Prostate gland (tissue), 2 donors: Measurements from ENCODE around the gene FARP1. TPM values are rescaled to one million over a fixed set of nuclear protein-coding genes. Genes with fewer than 3 reads are reported as not detected.

Source experiments
- DNase-seq: peaks from one replicate; pipeline ENCODE4 v3.0.0-alpha.2; 2019; ENCODE audit warnings: low spot score
- H3K27ac ChIP-seq, 2 donors: fragments of 200-600 bp; sonication (generic); 2 replicates each; pipeline ENCODE4 v1.5.1; 2017 to 2019
- H3K27me3 ChIP-seq: fragments of 200-600 bp; sonication (generic); replicated peaks from 2 replicates; pipeline ENCODE4 v1.5.1; 2019; ENCODE audit not compliant: insufficient read depth
- H3K36me3 ChIP-seq, 2 donors: fragments of 200-600 bp; sonication (generic); 1 replicate in 1 of 2; 2 replicates in 1 of 2; pipeline versions ENCODE4 v1.5.1 to v1.8.1; 2017 to 2019
- H3K4me1 ChIP-seq: fragments of 200-600 bp; sonication (generic); replicated peaks from 2 replicates; pipeline ENCODE4 v1.5.1; 2019
- H3K4me3 ChIP-seq, 2 donors: fragments of 200-600 bp; sonication (generic); 2 replicates each; pipeline ENCODE4 v1.5.1; 2017 to 2019
- H3K9me3 ChIP-seq: fragments of 200-600 bp; sonication (generic); 2 replicates; pipeline ENCODE4 v1.5.1; 2017
- POLR2A ChIP-seq: fragments of 450-650 bp; IDR thresholded peaks from one replicate; pipeline ENCODE4 v1.6.1; 2016; ENCODE audit warnings: antibody characterized with exemption, mild to moderate bottlenecking
- POLR2AphosphoS5 ChIP-seq: sonication (generic); formaldehyde crosslinking; IDR thresholded peaks from one replicate; pipeline ENCODE4 v1.6.1; 2017; ENCODE audit warnings: antibody characterized with exemption
- WGBS: methylation state at CpG from one replicate; pipeline ENCODE4 v1.1.5; 2018; 5-methylcytosine and 5-hydroxymethylcytosine counted together
- intact Hi-C: fragments of 100-400 bp; cut with DNase I; formaldehyde crosslinking; loops from one replicate; pipeline ENCODE4 v1.14.2; 2022
- total RNA-seq, 2 donors: library from RNA; depleted of rRNA; stranded (reverse); fragments of >200 nt; gene quantifications; one replicate each; pipeline ENCODE4 v1.1.0, GENCODE V29; 2016
- TF ChIP-seq, protein P1 (sequence below), 4 experiments: fragments of 200-600 bp in 2 of 4; fragments of 450-650 bp in 2 of 4; sonication (generic) in 2 of 4; IDR thresholded peaks; 1 replicate in 3 of 4; 2 replicates in 1 of 4; pipeline ENCODE4 v1.5.1; 2016 to 2019; ENCODE audit warnings: antibody characterized with exemption in 4 of 4, mild to moderate bottlenecking in 2 of 4, moderate library complexity in 2 of 4

FARP1 gene
- total RNA-seq, 2 donors from 2014 or later: 70.6 to 77.5 TPM

DNA sequence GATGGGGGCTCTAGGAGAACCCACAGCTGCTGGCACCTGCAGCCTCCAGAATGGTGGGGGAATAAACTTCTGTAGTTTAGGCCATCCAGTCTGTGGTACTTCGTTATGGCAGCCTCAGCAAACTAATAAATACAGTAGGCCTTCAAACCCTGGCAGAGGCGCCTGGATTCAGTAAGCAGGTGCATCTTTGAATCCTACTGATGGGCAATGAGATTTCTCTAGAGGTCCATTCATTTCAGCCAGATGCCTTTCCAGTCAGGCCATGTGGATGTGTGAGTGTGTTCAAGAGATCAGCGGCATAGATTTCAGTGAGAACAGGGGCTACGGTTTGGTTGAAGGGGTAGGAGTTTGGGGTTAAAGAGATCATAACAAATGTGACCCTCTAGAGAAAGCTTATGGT is 217.7 kb downstream of the FARP1 start:
- no peak overlapping the region for H3K4me3 ChIP-seq
- H3K27ac ChIP-seq: no peak overlapping the region
- H3K27me3 ChIP-seq: no peaks in the 10 kb centered on the region
- no peaks in the 10 kb centered on the region for H3K4me1 ChIP-seq
- no peaks in the 10 kb centered on the region for H3K9me3 ChIP-seq
- TF ChIP-seq, protein P1, sequence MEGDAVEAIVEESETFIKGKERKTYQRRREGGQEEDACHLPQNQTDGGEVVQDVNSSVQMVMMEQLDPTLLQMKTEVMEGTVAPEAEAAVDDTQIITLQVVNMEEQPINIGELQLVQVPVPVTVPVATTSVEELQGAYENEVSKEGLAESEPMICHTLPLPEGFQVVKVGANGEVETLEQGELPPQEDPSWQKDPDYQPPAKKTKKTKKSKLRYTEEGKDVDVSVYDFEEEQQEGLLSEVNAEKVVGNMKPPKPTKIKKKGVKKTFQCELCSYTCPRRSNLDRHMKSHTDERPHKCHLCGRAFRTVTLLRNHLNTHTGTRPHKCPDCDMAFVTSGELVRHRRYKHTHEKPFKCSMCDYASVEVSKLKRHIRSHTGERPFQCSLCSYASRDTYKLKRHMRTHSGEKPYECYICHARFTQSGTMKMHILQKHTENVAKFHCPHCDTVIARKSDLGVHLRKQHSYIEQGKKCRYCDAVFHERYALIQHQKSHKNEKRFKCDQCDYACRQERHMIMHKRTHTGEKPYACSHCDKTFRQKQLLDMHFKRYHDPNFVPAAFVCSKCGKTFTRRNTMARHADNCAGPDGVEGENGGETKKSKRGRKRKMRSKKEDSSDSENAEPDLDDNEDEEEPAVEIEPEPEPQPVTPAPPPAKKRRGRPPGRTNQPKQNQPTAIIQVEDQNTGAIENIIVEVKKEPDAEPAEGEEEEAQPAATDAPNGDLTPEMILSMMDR (IDR thresholded peaks at IDR 0.05): no peak
- TF ChIP-seq POLR2AphosphoS5 (no peak), POLR2A (no peak)
- no peaks in the 10 kb centered on the region for H3K36me3 ChIP-seq
- WGBS: 95% methylated on average over 4 of the region's 4 CpGs
- intact Hi-C loops: no loop called here
- DNase-seq: no peak

DNA sequence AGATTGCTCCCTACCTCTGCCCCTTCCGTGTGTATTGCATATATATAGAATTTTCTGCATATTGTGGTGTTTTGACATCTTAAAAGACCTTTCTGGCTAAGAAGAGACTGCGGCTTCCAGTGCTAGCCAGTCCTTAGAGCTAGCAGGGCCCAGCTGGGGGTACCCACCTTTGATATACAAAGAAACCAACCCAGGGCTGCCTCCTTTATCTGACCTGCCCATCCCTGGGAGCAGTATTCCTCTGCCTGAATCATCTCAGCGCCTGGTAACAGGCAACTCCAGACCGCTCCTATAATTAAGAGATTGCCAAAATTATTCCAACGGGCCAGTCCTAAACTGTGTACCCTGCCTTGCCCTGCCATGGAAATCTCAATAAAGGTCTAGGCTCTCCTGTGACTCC is 220.4 kb downstream of the FARP1 start:
- TF ChIP-seq, protein P1 (IDR thresholded peaks at IDR 0.05): no peak
- TF ChIP-seq POLR2A: no peak
- TF ChIP-seq POLR2AphosphoS5: no peak
- H3K27ac ChIP-seq: no peak overlapping the region
- H3K9me3 ChIP-seq: no peaks in the 10 kb centered on the region
- no peaks in the 10 kb centered on the region for H3K27me3 ChIP-seq
- H3K4me3 ChIP-seq: no peak overlapping the region
- intact Hi-C loops: no loop called here
- no peaks in the 10 kb centered on the region for H3K36me3 ChIP-seq
- 97% methylated on average over 5 of the region's 5 CpGs for WGBS
- DNase-seq: no peak
- H3K4me1 ChIP-seq: no peaks in the 10 kb centered on the region

DNA sequence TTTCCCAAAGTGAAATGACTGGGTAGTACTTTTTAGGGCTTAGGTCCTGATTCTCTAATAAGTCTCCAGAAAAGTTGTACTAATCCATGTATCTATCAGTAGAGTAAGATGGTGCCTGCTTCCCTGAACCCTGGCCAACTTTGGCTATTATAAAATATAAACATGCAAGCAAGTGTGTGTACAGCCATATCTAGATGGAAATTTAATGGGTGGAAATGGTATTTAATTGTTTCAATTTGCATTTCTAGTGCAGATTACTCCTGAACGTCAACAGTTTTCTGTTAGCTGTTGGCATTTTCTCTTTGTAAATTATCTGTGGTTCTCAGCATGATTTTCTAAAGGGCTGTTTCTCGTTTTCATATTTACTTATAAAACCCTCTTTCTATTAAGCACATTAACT is 221.3 kb downstream of the FARP1 start:
- no peak overlapping the region for H3K27ac ChIP-seq
- no peaks in the 10 kb centered on the region for H3K36me3 ChIP-seq
- intact Hi-C loops: no loop called here
- H3K9me3 ChIP-seq: no peaks in the 10 kb centered on the region
- 45% methylated on average over 2 of the region's 2 CpGs for WGBS
- H3K27me3 ChIP-seq: no peaks in the 10 kb centered on the region
- no peak for DNase-seq
- TF ChIP-seq, protein P1 (IDR thresholded peaks at IDR 0.05): no peak
- H3K4me1 ChIP-seq: no peaks in the 10 kb centered on the region
- H3K4me3 ChIP-seq: no peak overlapping the region

DNA sequence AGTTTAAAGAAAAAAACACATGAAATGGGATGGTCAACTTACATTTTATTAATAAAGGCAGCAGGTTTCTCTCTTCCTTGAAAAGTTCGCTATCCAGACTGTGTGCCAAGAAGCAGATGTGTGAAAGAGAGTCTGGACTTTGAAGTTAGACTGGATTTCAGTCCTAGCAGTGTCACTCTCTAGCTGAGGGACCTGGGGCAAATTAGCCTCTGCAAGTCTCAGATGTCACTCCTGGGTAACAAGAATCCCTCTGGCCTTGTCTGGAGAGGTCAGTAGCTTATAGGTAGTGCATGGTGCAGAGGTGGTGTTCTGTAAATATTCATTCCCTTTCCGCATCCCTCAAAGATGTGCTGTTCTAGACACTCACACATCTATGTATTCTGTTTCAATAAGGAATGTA is 221.8 kb downstream of the FARP1 start:
- DNase-seq: no peak

DNA sequence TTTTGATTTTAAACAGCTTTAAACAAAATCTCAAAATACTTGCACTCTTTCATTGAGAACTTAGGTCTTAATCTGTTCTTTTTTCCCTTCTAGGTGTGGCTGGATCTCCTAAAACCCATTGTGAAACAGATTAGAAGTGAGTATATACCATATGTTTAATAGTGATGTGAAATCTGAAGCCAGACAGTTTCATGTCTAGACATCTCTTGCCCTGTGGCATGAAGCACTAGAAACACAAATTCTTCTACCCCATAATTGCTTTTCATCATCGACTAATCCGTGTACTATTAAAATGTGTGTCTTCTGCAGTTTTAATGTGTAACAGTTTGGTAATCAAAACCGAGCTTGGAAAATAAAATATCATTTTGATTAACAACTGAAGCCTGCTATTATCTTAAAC is 222.4 kb downstream of the FARP1 start:
- TF ChIP-seq POLR2A (no peak), POLR2AphosphoS5 (no peak)
- TF ChIP-seq, protein P1 (IDR thresholded peaks at IDR 0.05): no peak
- H3K4me3 ChIP-seq: no peak overlapping the region
- DNase-seq: no peak
- H3K36me3 ChIP-seq: no peaks in the 10 kb centered on the region
- intact Hi-C loops: no loop called here
- 45% methylated on average over 3 of the region's 3 CpGs for WGBS
- H3K27me3 ChIP-seq: no peaks in the 10 kb centered on the region
- H3K4me1 ChIP-seq: no peaks in the 10 kb centered on the region
- no peaks in the 10 kb centered on the region for H3K9me3 ChIP-seq
- no peak overlapping the region for H3K27ac ChIP-seq

More for the DNA sequence above, 221.8 kb downstream of the FARP1 start:
- intact Hi-C loops: no loop called here
- H3K27me3 ChIP-seq: no peaks in the 10 kb centered on the region
- 87% methylated on average over 2 of the region's 2 CpGs for WGBS
- no peak overlapping the region for H3K4me3 ChIP-seq
- H3K4me1 ChIP-seq: no peaks in the 10 kb centered on the region
- no peaks in the 10 kb centered on the region for H3K36me3 ChIP-seq
- TF ChIP-seq, protein P1 (IDR thresholded peaks at IDR 0.05): no peak
- TF ChIP-seq POLR2A: no peak
- TF ChIP-seq POLR2AphosphoS5: no peak
- no peaks in the 10 kb centered on the region for H3K9me3 ChIP-seq
- H3K27ac ChIP-seq: no peak overlapping the region
